RKO (cell line): ENCODE results near the gene CCDC70.
"Not testable (repeated sequence)": the region's sequence is repeated elsewhere in the genome, so short reads cannot be mapped to it uniquely, and the experiment has no call there.

ENCODE experiments used
- DNase-seq: peaks from one replicate; pipeline ENCODE4 v3.0.0-alpha.2; 2016; ENCODE audit warnings: low spot score

CCDC70 gene

GRCh38 chr13:51861723-51862300 is at the start of gene CCDC70:
TSS of gene CCDC70 (plus strand) at chr13:51861969. CDS start at chr13:51865412, 3,443 bp downstream.
- DNase-seq = peak; percentile 58

DNA sequence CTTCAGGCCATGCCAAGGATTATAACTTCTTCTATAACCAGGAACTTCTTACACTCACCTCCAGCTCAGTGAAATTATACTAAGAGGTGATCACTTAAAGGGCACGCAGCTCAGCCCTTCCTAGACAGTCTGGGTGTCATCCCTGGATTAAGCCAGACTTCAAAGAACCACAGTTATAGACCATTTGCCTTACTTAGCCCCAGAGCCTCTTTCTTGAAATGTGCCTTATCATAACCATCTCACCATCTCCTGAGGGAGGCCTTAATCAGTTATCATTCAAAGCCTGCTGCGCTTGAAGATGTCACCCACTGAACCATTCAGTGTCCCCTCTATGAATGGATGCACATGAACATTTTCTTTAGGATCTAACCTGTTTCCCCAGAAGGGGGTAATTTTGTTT is 47.7 kb upstream of the CCDC70 start:
- DNase-seq = no peak

DNA sequence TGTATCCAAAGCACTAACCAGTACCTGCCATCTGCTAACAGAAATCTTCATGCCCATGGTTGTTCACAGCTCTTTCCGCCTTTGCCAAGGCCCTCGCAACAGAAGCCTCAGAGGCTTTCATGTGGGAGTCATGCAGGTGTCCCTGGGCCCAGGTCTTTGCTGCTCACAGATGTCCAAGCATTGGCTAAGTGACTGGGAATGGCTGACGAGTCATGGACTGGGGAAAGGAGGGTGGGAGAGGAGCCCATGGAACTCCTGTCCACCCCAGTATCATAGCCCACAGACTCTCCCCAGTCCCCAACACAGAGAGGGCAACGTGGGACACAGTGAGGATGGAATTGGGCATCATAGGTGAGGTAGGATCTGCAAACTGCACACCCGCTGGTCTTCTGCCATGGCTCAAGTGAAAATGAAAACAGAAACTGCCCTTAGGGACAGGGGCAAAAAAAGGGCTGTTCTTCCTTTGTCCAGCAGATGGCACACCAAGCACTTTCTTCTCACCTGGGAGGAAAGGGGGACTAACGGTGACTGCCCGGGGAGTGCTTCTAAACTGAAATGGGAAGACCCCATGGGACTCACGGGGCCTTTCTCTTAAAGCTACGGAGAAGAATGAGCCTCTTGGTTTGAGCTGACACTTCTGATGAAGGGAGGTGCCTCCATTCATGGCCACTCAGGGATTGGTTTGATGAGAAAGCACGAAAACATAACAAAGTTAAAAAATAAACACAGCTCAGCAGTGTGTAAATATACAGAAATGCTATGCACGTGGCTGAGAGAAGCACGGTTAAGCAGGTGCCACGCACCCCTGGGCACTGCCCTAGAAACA is 46.7 kb upstream of the CCDC70 start:
- DNase-seq = peak; percentile 67

- DNase-seq = no peak
These were observed 45.9 kb upstream of the CCDC70 start for GRCh38 chr13:51815848-51816247.

- DNase-seq = no peak
These were observed 45.0 kb upstream of the CCDC70 start for GRCh38 chr13:51816604-51817249.

DNA sequence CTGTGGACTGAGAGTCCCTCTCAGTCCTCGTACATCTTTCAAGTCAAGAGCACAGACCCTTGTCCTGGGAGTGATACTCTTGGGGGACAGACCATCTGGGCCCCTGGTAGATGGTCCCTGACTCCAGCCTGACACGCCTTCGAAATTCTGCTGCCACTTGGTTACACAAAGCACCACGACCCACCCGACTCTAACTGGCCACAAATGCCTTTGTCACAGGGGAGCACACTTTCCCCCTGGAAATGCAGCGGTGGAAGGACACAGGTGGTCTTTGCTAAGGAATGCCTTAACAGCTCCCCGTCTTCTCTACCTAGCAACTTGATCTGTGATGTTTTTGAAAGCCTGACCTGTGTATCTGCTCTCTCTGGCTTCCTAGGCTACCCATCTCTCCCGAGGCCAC is 44.1 kb upstream of the CCDC70 start:
- no peak for DNase-seq

DNA sequence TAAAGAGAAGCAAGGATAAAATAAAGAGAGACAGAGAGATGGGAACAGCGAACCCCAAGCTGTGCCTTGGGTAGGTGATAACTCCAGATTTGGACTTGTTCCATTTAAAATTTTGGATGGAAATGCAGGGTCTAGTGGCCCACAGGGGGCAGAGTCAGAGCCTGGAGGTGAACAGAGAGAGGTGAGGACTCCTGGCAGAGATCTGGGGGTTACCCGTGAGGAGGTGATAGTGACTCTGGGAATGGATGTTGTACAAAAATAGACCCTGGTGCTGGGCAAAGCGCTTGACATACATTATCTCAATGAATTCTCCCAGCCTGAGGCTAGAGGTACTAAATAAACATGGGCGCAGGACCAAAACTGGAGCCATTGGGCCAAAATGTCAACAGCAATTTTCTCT is 43.5 kb upstream of the CCDC70 start:
- DNase-seq = no peak

DNA sequence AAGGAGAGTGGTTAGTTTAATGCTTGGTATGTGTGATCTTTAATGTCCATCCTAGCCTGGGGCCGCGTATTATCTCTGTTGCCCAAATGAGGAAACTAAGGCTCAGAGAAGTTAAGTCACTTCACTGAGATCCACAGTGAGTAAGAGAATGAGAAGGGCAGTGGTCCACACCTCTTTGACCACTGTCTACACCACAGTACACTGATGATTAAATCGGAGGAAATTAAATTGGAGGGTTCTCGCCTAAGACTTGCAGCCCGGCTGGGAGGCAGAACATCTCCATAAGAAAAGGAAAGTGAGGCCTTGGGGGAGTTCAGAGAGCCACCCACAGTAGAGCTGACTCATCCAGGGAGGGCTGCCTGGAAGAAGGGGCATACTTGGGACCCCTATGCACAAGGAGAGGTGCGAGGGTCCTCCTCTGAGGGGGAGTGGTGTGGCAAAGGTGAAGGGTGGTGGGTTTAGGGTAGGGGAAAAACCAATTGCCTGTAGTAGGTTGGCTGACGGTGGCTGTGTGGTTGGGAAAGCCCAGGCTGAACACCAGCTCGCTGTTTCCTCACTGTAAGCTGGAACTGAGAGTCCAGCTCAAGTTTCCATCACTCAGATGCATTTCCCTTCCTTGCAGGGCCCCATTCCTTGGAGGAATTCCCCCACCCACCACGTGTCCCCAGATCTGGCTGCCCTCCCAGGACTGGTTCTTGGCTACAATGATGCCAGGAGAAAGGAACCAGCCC is 42.8 kb upstream of the CCDC70 start:
- no peak for DNase-seq

GRCh38 chr13:51819544-51819943 is 42.2 kb upstream of the CCDC70 start:
- DNase-seq = no peak

DNA sequence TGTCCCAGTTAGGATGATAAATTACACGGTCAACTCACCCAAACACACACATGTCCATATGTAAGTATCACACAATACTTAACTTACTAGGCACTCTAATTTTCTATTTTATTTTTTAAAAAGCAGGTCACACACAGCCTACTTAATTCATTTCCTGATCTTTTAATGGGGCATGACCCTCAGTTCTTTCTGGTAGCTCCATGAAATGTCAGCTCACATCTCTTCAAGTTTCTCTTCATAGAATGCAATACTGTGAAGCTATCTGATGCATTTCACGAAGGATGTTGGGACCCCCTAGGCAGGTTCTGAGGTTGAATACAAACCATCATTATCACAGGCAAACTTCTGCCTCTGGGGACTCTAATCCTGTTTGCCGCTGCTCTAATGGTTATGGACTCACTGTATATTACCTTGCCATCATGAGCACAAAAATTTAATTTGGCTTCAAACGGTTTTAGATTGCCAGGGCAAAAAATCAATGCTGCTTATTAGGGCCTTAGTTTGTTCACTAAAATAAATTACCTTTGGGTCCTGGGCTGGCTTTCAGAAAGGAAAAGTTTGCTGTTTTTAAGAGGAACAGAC is 41.7 kb upstream of the CCDC70 start:
- no peak for DNase-seq

- DNase-seq = no peak
These were observed 40.2 kb upstream of the CCDC70 start for GRCh38 chr13:51821606-51822005.

GRCh38 chr13:51822106-51822815 is 39.5 kb upstream of the CCDC70 start:
- no peak for DNase-seq

- DNase-seq = no peak
These were observed 38.4 kb upstream of the CCDC70 start for GRCh38 chr13:51823359-51823758.

DNA sequence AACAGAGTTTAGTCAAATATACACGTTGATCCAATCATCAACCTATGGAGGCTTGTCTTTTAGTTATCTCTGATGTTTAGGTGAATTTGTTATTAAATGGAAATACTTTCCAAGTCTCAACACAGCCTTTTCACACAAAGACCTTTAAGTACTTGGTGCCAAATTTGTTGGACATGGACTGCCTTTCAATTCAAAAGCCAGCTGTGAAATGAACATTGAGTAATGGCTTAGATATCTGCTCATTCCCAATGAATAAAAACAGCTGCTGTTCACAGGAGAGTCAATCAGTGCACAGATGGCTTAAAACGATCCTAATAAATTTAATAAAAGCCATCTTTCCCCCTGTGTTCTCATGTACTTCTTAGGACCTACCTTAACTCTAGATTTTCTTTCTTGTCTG is 37.9 kb upstream of the CCDC70 start:
- DNase-seq = no peak

GRCh38 chr13:51824712-51825111 is 37.1 kb upstream of the CCDC70 start:
- DNase-seq = not testable (repeated sequence)

- no peak for DNase-seq
These were observed 36.6 kb upstream of the CCDC70 start for GRCh38 chr13:51825165-51825592.

GRCh38 chr13:51825681-51826254 is 36.0 kb upstream of the CCDC70 start:
- DNase-seq = no peak

GRCh38 chr13:51826606-51827005 is 35.2 kb upstream of the CCDC70 start:
- DNase-seq = no peak

- no peak for DNase-seq
These were observed 34.5 kb upstream of the CCDC70 start for GRCh38 chr13:51827254-51827653.

GRCh38 chr13:51828730-51829567 is 32.8 kb upstream of the CCDC70 start:
- DNase-seq = no peak
